ENCODE data around the gene JCAD. TPM values are rescaled to one million over a fixed set of nuclear protein-coding genes. Genes with fewer than 3 reads are reported as not detected.

The JCAD gene
- total RNA-seq, 1 experiment from 2014 or later: 0.54 TPM

GRCh38 chr10:30094601-30095000 lies 35.2 kb upstream of the JCAD start:
- peaks cover 22% of the 10 kb centered on the region for H3K27me3 Mint-ChIP-seq (ENCODE audit: unreplicated experiment)
- intact Hi-C loops (cut with micrococcal nuclease; ENCODE audit: unreplicated experiment): no loop called here
- DNase-seq: no peak
- no peak overlapping the region for H3K27ac Mint-ChIP-seq (ENCODE audit: unreplicated experiment)
- no peaks in the 10 kb centered on the region for H3K9me3 Mint-ChIP-seq (ENCODE audit: low read depth, unreplicated experiment)
- no peak for TF ChIP-seq CTCF (IDR thresholded peaks at IDR 0.05; ENCODE audit: unreplicated experiment)
- H3K36me3 Mint-ChIP-seq (ENCODE audit: insufficient read depth, unreplicated experiment): no peaks in the 10 kb centered on the region
- CTCF ChIA-PET: no interaction called here
- H3K4me3 Mint-ChIP-seq (ENCODE audit: low read depth, unreplicated experiment): no peak overlapping the region
- peaks cover 20% of the 10 kb centered on the region for H3K4me1 Mint-ChIP-seq (ENCODE audit: low read depth, unreplicated experiment)
- BruUV-seq (replicated peaks): no TSS peak

GRCh38 chr10:30093303-30093950 lies 34.0 kb upstream of the JCAD start:
- DNase-seq: no peak
- peaks cover 22% of the 10 kb centered on the region for H3K27me3 Mint-ChIP-seq (ENCODE audit: unreplicated experiment)
- CTCF ChIA-PET: no interaction called here

GRCh38 chr10:30092151-30092790 lies 32.9 kb upstream of the JCAD start:
- peaks cover 3% of the 10 kb centered on the region for H3K9me3 Mint-ChIP-seq (ENCODE audit: low read depth, unreplicated experiment)
- CTCF ChIA-PET: interaction anchor here (0.5 kb wide), 1 partner anchor 1665 kb away, joined by 4 read pairs; no protein-coding TSS in a partner anchor
- peaks cover 9% of the 10 kb centered on the region for H3K4me1 Mint-ChIP-seq (ENCODE audit: low read depth, unreplicated experiment)
- H3K27ac Mint-ChIP-seq (ENCODE audit: unreplicated experiment): no peak overlapping the region
- no peaks in the 10 kb centered on the region for H3K36me3 Mint-ChIP-seq (ENCODE audit: insufficient read depth, unreplicated experiment)
- TF ChIP-seq CTCF (IDR thresholded peaks at IDR 0.05; ENCODE audit: unreplicated experiment): no peak
- no peak for DNase-seq
- BruUV-seq (replicated peaks): no TSS peak
- intact Hi-C loops (cut with micrococcal nuclease; ENCODE audit: unreplicated experiment): no loop called here
- peaks cover 22% of the 10 kb centered on the region for H3K27me3 Mint-ChIP-seq (ENCODE audit: unreplicated experiment)
- no peak overlapping the region for H3K4me3 Mint-ChIP-seq (ENCODE audit: low read depth, unreplicated experiment)

More at GRCh38 chr10:30093303-30093950, 34.0 kb upstream of the JCAD start:
- Mint-ChIP-seq H3K4me3 (ENCODE audit: low read depth, unreplicated experiment) (no peak overlapping the region), H3K9me3 (ENCODE audit: low read depth, unreplicated experiment) (no peaks in the 10 kb centered on the region), H3K4me1 (ENCODE audit: low read depth, unreplicated experiment) (peaks cover 10% of the 10 kb centered on the region), H3K27ac (ENCODE audit: unreplicated experiment) (no peak overlapping the region), H3K36me3 (ENCODE audit: insufficient read depth, unreplicated experiment) (no peaks in the 10 kb centered on the region)
- TF ChIP-seq CTCF (IDR thresholded peaks at IDR 0.05; ENCODE audit: unreplicated experiment): no peak
- BruUV-seq (replicated peaks): no TSS peak
- intact Hi-C loops (cut with micrococcal nuclease; ENCODE audit: unreplicated experiment): no loop called here

GRCh38 chr10:30091136-30091535 lies 31.8 kb upstream of the JCAD start:
- H3K36me3 Mint-ChIP-seq (ENCODE audit: insufficient read depth, unreplicated experiment): no peaks in the 10 kb centered on the region
- no peak for DNase-seq
- CTCF ChIA-PET: interaction anchor here (1.2 kb wide), 1 partner anchor 25 kb away, joined by 3 read pairs; no protein-coding TSS in a partner anchor
- intact Hi-C loops (cut with micrococcal nuclease; ENCODE audit: unreplicated experiment): no loop called here
- peaks cover 9% of the 10 kb centered on the region for H3K4me1 Mint-ChIP-seq (ENCODE audit: low read depth, unreplicated experiment)
- H3K27ac Mint-ChIP-seq (ENCODE audit: unreplicated experiment): no peak overlapping the region
- H3K27me3 Mint-ChIP-seq (ENCODE audit: unreplicated experiment): peaks cover 22% of the 10 kb centered on the region
- no peak for TF ChIP-seq CTCF (IDR thresholded peaks at IDR 0.05; ENCODE audit: unreplicated experiment)
- no peak overlapping the region for H3K4me3 Mint-ChIP-seq (ENCODE audit: low read depth, unreplicated experiment)
- H3K9me3 Mint-ChIP-seq (ENCODE audit: low read depth, unreplicated experiment): peaks cover 3% of the 10 kb centered on the region
- no TSS peak for BruUV-seq (replicated peaks)

All from Calu3 (cell line).